H1 (cell line): ENCODE measurements around the gene SEMA7A. TPM values are rescaled to one million over a fixed set of nuclear protein-coding genes. Genes with fewer than 3 reads are reported as not detected.

Experiments
- CBX8 ChIP-seq: fragments of 300-800, 300-1000 bp; sonication (generic); IDR thresholded peaks from 2 replicates; pipeline ENCODE4 v1.7.1; 2016; ENCODE audit warnings: low read depth, low read length, borderline replicate concordance
- POU5F1 ChIP-seq: IDR thresholded peaks from 2 replicates; pipeline ENCODE4 v1.6.1; 2011; ENCODE audit warnings: low read depth, mild to moderate bottlenecking, low read length, moderate library complexity
- polyA plus RNA-seq, 7 experiments: library from polyadenylated mRNA; depleted of rRNA in 3 of 7; stranded (reverse) in 5 of 7; unstranded in 2 of 7; fragments of >200 nt in 5 of 7; fragments of 200-250 nt in 2 of 7; gene quantifications; 1 replicate in 5 of 7; 2 replicates in 1 of 7; 4 replicates in 1 of 7; pipeline versions ENCODE4 v1.2.1 to v1.2.3, GENCODE V29; 2011 to 2013; ENCODE audit warnings: missing spikeins in 2 of 7, mixed read lengths in 2 of 7
- total RNA-seq: library from RNA; stranded (reverse); fragmentation: NEBNext Ultra II Directional; extraction: Animal tissue kit (Norgen Biotek cat#: 25700); gene quantifications from 2 replicates; pipeline ENCODE4 v1.2.1, GENCODE V29; 2021

SEMA7A gene
- total and polyA plus RNA-seq, 2 of the 8 experiments (the other 6 are each of a cell fraction or from before 2014, with no cell fraction given) = 10.7 to 15.0 TPM

DNA sequence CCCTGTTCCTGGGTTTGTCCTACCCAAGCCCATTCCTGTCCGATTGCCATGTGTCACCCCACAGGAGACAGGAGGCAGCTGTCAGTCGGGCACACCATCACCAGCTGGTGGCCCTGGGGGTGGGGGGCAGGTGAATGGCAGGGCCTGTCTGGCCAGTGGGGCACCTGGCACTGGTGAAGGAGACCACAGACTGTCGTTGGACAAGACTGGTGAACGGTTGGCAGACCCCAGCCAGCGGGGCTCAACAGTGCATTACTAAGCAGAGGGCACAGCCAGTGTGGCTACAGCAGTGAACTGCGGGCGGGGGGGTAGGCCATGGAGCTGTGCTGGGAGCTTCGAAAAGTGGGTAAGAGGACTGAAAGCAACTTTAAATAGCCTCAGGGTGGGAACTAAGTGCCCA is 2.1 kb downstream of the SEMA7A start (continued):
- no peak for TF ChIP-seq POU5F1
- TF ChIP-seq CBX8 = no peak
